Neural cell (in vitro differentiated cells): Measurements from ENCODE around the gene USP16. TPM values are rescaled to one million over a fixed set of nuclear protein-coding genes. Genes with fewer than 3 reads are reported as not detected.

Experiments used
- H2AFZ ChIP-seq: fragments of 200-600, 300-800 bp; sonication (generic), shearing (Covaris generic); 2 replicates; pipeline ENCODE4 v1.6.0; 2014; ENCODE audit warnings: low read depth, mild to moderate bottlenecking, antibody characterized with exemption, low read length, moderate library complexity
- H3F3A ChIP-seq: fragments of 200-600 bp; shearing (Covaris generic); 2 replicates; pipeline ENCODE4 v1.6.1; 2016; ENCODE audit warnings: mild to moderate bottlenecking, moderate library complexity, mixed read lengths, antibody characterized with exemption, low read length; ENCODE audit not compliant: insufficient read depth, poor library complexity, severe bottlenecking
- H3K27ac ChIP-seq: fragments of 200-600, 300-800 bp; sonication (generic), shearing (Covaris generic); 2 replicates; pipeline ENCODE4 v1.5.1; 2014; ENCODE audit warnings: mild to moderate bottlenecking, low read length, moderate library complexity
- H3K27me3 ChIP-seq: fragments of 300-800, 200-600 bp; sonication (generic), shearing (Covaris generic); 2 replicates; pipeline ENCODE4 v1.6.0; 2014; ENCODE audit warnings: mild to moderate bottlenecking, low read depth, low read length, moderate library complexity; ENCODE audit not compliant: insufficient read depth
- H3K36me3 ChIP-seq: fragments of 300-800, 200-600 bp; sonication (generic), shearing (Covaris generic); 2 replicates; pipeline ENCODE4 v1.5.1; 2014; ENCODE audit warnings: mild to moderate bottlenecking, antibody characterized with exemption, low read length, moderate library complexity; ENCODE audit not compliant: insufficient read depth
- H3K4me2 ChIP-seq: fragments of 300-800, 200-600 bp; sonication (generic), shearing (Covaris generic); 2 replicates; pipeline ENCODE4 v1.6.0; 2014; ENCODE audit warnings: mild to moderate bottlenecking, low read length
- H3K4me3 ChIP-seq: fragments of 300-800, 200-600 bp; sonication (generic), shearing (Covaris generic); 2 replicates; pipeline ENCODE4 v1.5.1; 2014; ENCODE audit warnings: mild to moderate bottlenecking, low read length, moderate library complexity
- H3K79me2 ChIP-seq: fragments of 200-600 bp; shearing (Covaris generic); replicated peaks from 2 replicates; pipeline ENCODE4 v1.6.0; 2014; ENCODE audit warnings: mild to moderate bottlenecking, low read length, moderate library complexity; ENCODE audit not compliant: insufficient read depth
- H3K9ac ChIP-seq: fragments of 300-800, 200-600 bp; sonication (generic), shearing (Covaris generic); 2 replicates; pipeline ENCODE4 v1.6.1; 2016; ENCODE audit warnings: mild to moderate bottlenecking, low read length, mixed read lengths
- H3K9me2 ChIP-seq: fragments of 200-600 bp; shearing (Covaris generic); 2 replicates; pipeline ENCODE4 v1.6.1; 2016; ENCODE audit warnings: mild to moderate bottlenecking, low read length, mixed read lengths; ENCODE audit not compliant: insufficient read depth
- H3K9me3 ChIP-seq: fragments of 200-600, 300-800 bp; sonication (generic), shearing (Covaris generic); 2 replicates; pipeline ENCODE4 v1.6.1; 2016; ENCODE audit warnings: mild to moderate bottlenecking, mixed run types, low read length, moderate library complexity, mixed read lengths
- H4K20me1 ChIP-seq: fragments of 200-600 bp; shearing (Covaris generic); 2 replicates; pipeline ENCODE4 v1.6.1; 2016; ENCODE audit warnings: mild to moderate bottlenecking, mixed run types; ENCODE audit not compliant: insufficient read depth
- EP300 ChIP-seq: fragments of 450-650 bp; conservative IDR thresholded peaks from 2 replicates; pipeline ENCODE4 v1.6.1; 2014; ENCODE audit warnings: antibody characterized with exemption, mild to moderate bottlenecking, moderate library complexity; ENCODE audit not compliant: poor library complexity, severe bottlenecking
- EZH2 ChIP-seq: fragments of 200-600, 300-800 bp; shearing (Covaris generic), sonication (generic); IDR thresholded peaks from 2 replicates; pipeline ENCODE4 v1.6.1; 2014; ENCODE audit warnings: antibody characterized with exemption, low read length, borderline replicate concordance, mild to moderate bottlenecking; ENCODE audit not compliant: insufficient read depth, poor library complexity, severe bottlenecking
- MXI1 ChIP-seq: fragments of 450-650 bp; conservative IDR thresholded peaks from 2 replicates; pipeline ENCODE4 v1.6.1; 2014; ENCODE audit warnings: antibody characterized with exemption, mild to moderate bottlenecking; ENCODE audit not compliant: poor library complexity, severe bottlenecking
- POLR2AphosphoS5 ChIP-seq: IDR thresholded peaks from 2 replicates; pipeline ENCODE4 v1.6.1; 2012
- RAD21 ChIP-seq: fragments of 450-650 bp; conservative IDR thresholded peaks from 2 replicates; pipeline ENCODE4 v1.6.1; 2014; ENCODE audit warnings: antibody characterized with exemption, mild to moderate bottlenecking, moderate library complexity
- REST ChIP-seq: IDR thresholded peaks from 2 replicates; pipeline ENCODE4 v1.6.1; 2012; ENCODE audit warnings: borderline replicate concordance
- SMC3 ChIP-seq: fragments of 450-650 bp; conservative IDR thresholded peaks from 2 replicates; pipeline ENCODE4 v1.6.1; 2014; ENCODE audit warnings: antibody characterized with exemption, mild to moderate bottlenecking, moderate library complexity; ENCODE audit not compliant: poor library complexity
- TAF1 ChIP-seq: IDR thresholded peaks from 2 replicates; pipeline ENCODE4 v1.6.1; 2012; ENCODE audit warnings: low read depth
- polyA plus RNA-seq: library from polyadenylated mRNA; depleted of rRNA; stranded (reverse); fragments of >200 nt; gene quantifications from 2 replicates; pipeline ENCODE4 v1.2.3, GENCODE V29; 2014
- TF ChIP-seq, protein P1 (sequence below): fragments of 450-650 bp; IDR thresholded peaks from 2 replicates; pipeline ENCODE4 v1.5.1; 2014; ENCODE audit warnings: antibody characterized with exemption, mild to moderate bottlenecking, moderate library complexity; ENCODE audit not compliant: poor library complexity, severe bottlenecking

The USP16 gene
- polyA plus RNA-seq, 1 donor from 2014 or later = 38.5 TPM

- Histone ChIP-seq H3K4me3 (peak within 1 kb of the TSS; percentile 73), H2AFZ (peak within 1 kb of the TSS; percentile 97), H3K27ac (peak within 1 kb of the TSS; percentile 95), H3K9me3 (no peaks in the 10 kb centered on the region), H3K9ac (peak within 1 kb of the TSS; percentile 90), H3K4me2 (peak within 1 kb of the TSS; percentile 79), H3K27me3 (no peaks in the 10 kb centered on the region), H3K79me2 (peaks cover 44% of the 10 kb centered on the region), H3F3A (no peaks in the 10 kb centered on the region), H3K36me3 (no peaks in the 10 kb centered on the region), H4K20me1 (no peaks in the 10 kb centered on the region), H3K9me2 (no peaks in the 10 kb centered on the region)
- TF ChIP-seq, protein P1, sequence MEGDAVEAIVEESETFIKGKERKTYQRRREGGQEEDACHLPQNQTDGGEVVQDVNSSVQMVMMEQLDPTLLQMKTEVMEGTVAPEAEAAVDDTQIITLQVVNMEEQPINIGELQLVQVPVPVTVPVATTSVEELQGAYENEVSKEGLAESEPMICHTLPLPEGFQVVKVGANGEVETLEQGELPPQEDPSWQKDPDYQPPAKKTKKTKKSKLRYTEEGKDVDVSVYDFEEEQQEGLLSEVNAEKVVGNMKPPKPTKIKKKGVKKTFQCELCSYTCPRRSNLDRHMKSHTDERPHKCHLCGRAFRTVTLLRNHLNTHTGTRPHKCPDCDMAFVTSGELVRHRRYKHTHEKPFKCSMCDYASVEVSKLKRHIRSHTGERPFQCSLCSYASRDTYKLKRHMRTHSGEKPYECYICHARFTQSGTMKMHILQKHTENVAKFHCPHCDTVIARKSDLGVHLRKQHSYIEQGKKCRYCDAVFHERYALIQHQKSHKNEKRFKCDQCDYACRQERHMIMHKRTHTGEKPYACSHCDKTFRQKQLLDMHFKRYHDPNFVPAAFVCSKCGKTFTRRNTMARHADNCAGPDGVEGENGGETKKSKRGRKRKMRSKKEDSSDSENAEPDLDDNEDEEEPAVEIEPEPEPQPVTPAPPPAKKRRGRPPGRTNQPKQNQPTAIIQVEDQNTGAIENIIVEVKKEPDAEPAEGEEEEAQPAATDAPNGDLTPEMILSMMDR = no peak
- TF ChIP-seq EP300 (peak; percentile 58), MXI1 (peak; percentile 95), POLR2AphosphoS5 (peak; percentile 93), RAD21 (peak; percentile 43), EZH2 (no peak), SMC3 (peak; percentile 16), REST (peak; percentile 72), TAF1 (peak; percentile 83)
These were observed 48.9 kb downstream of the USP16 start, which contains the start of gene CCT8 for GRCh38 chr21:29073222-29074006. Gene CCT8, minus strand, starts transcription at chr21:29073648. Its CDS starts 58 bp downstream, at chr21:29073590.

- H4K20me1 ChIP-seq = no peaks in the 10 kb centered on the region
- H3K79me2 ChIP-seq = peaks cover 39% of the 10 kb centered on the region
- peak overlapping the region; percentile 59 for H3K4me2 ChIP-seq
- H3K9me2 ChIP-seq = no peaks in the 10 kb centered on the region
- H2AFZ ChIP-seq = peak overlapping the region; percentile 97
- no peaks in the 10 kb centered on the region for H3K27me3 ChIP-seq
- H3K4me3 ChIP-seq = peak overlapping the region; percentile 73
- H3K36me3 ChIP-seq = no peaks in the 10 kb centered on the region
- H3F3A ChIP-seq = no peaks in the 10 kb centered on the region
- no peaks in the 10 kb centered on the region for H3K9me3 ChIP-seq
- H3K9ac ChIP-seq = peak overlapping the region; percentile 86
- TF ChIP-seq, protein P1 = no peak
- TF ChIP-seq EP300 = no peak
- TF ChIP-seq TAF1 = no peak
- no peak for TF ChIP-seq SMC3
- TF ChIP-seq REST = no peak
- no peak for TF ChIP-seq RAD21
- TF ChIP-seq EZH2 = no peak
- TF ChIP-seq POLR2AphosphoS5 = no peak
- TF ChIP-seq MXI1 = no peak
- H3K27ac ChIP-seq = peak overlapping the region; percentile 95
These were observed 49.5 kb downstream of the USP16 start for GRCh38 chr21:29074007-29074376.
